Pancreas (tissue), 10 donors: ENCODE measurements around the gene TXNDC2. TPM values are rescaled to one million over a fixed set of nuclear protein-coding genes. Genes with fewer than 3 reads are reported as not detected.
A peak's percentile ranks its signal among the peaks of the same experiment; 100 is the strongest.

Experiments used
- ATAC-seq, 4 donors: fragments of 200-7000 bp; cut with Tn5 transposase; one replicate each; pipeline versions ENCODE4 v1.8.0 to v1.9.1; 2020; ENCODE audit warnings: mild to moderate bottlenecking in 4 of 4, moderate library complexity in 4 of 4
- DNase-seq, 6 donors: peaks; one replicate each; pipeline ENCODE4 v3.0.0-alpha.2; 2020
- FAIRE-seq: peaks from 2 replicates; lab custom pipeline; 2012; peaks lifted over from hg19 to GRCh38; lab: Jason Lieb, UNC
- H3K27ac ChIP-seq, 4 donors: fragments of 200-600 bp; sonication (generic); 1 replicate in 3 of 4; 2 replicates in 1 of 4; pipeline versions ENCODE4 v1.5.0 to v1.8.0; 2020
- H3K27me3 ChIP-seq, 4 donors: fragments of 200-600 bp; one replicate each; pipeline ENCODE4 v1.8.0; 2021
- H3K36me3 ChIP-seq, 3 donors: fragments of 200-600 bp; sonication (generic) in 1 of 3; one replicate each; pipeline versions ENCODE4 v1.5.0 to v1.8.0; 2020 to 2021
- H3K4me1 ChIP-seq, 3 donors: fragments of 200-600 bp; one replicate each; pipeline ENCODE4 v1.8.0; 2021
- H3K4me3 ChIP-seq, 4 donors: fragments of 200-600 bp; sonication (generic) in 2 of 4; one replicate each; pipeline versions ENCODE4 v1.5.0 to v1.8.0; 2020 to 2021
- H3K9me3 ChIP-seq, 4 donors: fragments of 200-600 bp; one replicate each; pipeline ENCODE4 v1.8.0; 2021
- WGBS, 2 donors: extraction: QIAGEN DNeasy Blood & Tissue Kit; methylation state at CpG; one replicate each; pipeline ENCODE4 v1.1.7; 2013; 5-methylcytosine and 5-hydroxymethylcytosine counted together
- intact Hi-C, 3 donors: fragments of 100-400 bp; cut with DNase I; formaldehyde crosslinking; loops; one replicate each; pipeline versions ENCODE4 v1.11.1 to v1.14.2; 2022
- polyA plus RNA-seq, 2 donors: library from polyadenylated mRNA; stranded (reverse); fragments of 200-250 nt; gene quantifications; one replicate each; pipeline ENCODE4 v1.2.3, GENCODE V29; 2013
- total RNA-seq, 6 donors: library from RNA; stranded (reverse); fragmentation: NEBNext Ultra II Directional in 4 of 6; extraction: Animal tissue kit (Norgen Biotek cat#: 25700) in 4 of 6; gene quantifications; one replicate each; pipeline versions ENCODE4 v1.2.1 to v1.2.4, GENCODE V29; 2021 to 2023
- TF ChIP-seq, protein P1 (sequence below), 4 donors: fragments of 200-600 bp; sonication (generic) in 3 of 4; IDR thresholded peaks; one replicate each; pipeline versions ENCODE4 v1.5.0 to v1.8.0; 2021; ENCODE audit warnings: antibody characterized with exemption in 4 of 4
- donor health status: healthy with polysubstance abuse.
- donor health status: DM: no; HTN: no; CAD: no; lungs with moderate emphysema.
- donor health status: DM: no; HTN: no; CAD: no.
- donor health status: control.
- donor health status: control.
- donor health status: Bipolar disorder and iron deficiency.
- donor health status: DM: yes; HTN: yes; CAD: no.
- donor health status: DM: no; HTN: no; CAD: no.
- donor health status: DM: no; HTN: no; CAD: no.
- donor health status: DM: yes; HTN: yes; CAD: no.

The TXNDC2 gene
- total and polyA plus RNA-seq, 8 donors, result not detected

DNA sequence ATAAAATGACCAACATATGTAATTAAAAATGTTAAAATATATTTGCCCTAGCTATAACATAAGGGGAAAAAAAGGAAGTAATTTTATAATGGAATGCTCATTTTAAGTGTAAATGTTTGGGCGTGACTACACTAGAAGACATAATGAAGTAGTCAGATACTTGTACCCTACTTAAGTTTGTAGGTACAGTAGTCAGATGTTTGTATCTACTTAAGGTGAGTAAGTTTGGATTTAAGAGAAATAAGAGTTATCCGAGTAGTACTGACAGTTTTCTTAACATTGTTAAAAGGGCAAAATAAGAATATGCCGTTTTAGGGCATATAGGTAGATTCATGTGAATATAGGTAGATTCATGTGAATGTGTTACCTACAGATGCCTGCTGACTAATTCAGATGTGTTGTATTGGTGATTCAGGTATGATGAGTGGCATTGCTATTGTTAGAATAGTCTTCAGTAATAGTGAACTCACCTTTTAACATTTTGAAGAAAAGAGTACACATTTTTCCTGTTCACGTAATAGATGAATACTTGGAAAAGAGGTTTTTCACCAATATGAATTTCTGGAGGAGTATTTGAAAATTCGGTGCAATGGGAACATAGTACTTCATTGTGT is 43.0 kb downstream of the TXNDC2 start:
- no peaks in the 10 kb centered on the region for H3K27me3 ChIP-seq
- ATAC-seq (no peak), DNase-seq (no peak), FAIRE-seq (no peak)
- TF ChIP-seq, protein P1, sequence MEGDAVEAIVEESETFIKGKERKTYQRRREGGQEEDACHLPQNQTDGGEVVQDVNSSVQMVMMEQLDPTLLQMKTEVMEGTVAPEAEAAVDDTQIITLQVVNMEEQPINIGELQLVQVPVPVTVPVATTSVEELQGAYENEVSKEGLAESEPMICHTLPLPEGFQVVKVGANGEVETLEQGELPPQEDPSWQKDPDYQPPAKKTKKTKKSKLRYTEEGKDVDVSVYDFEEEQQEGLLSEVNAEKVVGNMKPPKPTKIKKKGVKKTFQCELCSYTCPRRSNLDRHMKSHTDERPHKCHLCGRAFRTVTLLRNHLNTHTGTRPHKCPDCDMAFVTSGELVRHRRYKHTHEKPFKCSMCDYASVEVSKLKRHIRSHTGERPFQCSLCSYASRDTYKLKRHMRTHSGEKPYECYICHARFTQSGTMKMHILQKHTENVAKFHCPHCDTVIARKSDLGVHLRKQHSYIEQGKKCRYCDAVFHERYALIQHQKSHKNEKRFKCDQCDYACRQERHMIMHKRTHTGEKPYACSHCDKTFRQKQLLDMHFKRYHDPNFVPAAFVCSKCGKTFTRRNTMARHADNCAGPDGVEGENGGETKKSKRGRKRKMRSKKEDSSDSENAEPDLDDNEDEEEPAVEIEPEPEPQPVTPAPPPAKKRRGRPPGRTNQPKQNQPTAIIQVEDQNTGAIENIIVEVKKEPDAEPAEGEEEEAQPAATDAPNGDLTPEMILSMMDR (IDR thresholded peaks at IDR 0.05), result no peak
- no peaks in the 10 kb centered on the region for H3K36me3 ChIP-seq
- H3K27ac ChIP-seq, result no peak overlapping the region
- peaks cover 29 to 72% (median 67%) of the 10 kb centered on the region in 3 donors for H3K4me1 ChIP-seq
- no peak overlapping the region for H3K4me3 ChIP-seq
- intact Hi-C loops, result no loop called here
- H3K9me3 ChIP-seq, result no peaks in the 10 kb centered on the region
- WGBS, 2 donors, result 81 to 90% methylated on average over 5 of the region's 5 CpGs

DNA sequence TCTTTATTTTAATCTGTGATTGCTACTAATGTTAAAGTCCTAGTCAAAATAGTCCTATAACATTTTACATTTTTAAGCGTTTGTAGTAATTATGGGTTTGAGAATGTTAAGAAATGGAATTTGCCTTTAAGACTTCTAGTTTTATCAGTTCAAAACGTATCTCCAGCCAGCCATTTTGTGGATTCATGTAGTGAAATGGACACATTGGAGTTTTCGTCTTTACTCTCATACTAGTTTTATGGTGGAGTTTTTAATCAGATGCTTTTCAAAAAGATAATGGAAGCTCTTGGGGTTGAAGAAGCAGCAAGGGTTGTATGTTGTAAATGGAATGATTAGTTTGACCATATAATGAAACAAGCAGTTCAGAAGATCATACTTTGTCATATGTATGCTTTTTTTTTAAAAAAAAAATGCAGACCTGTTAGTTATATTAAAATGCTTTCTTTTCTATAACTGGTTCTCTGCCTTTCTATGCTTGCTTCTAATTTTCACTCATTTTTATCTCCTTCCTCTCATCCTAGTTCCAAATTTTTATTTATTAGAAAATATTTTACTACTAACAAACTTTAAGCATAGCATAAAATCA is 44.6 kb downstream of the TXNDC2 start:
- Histone ChIP-seq H3K9me3 (no peaks in the 10 kb centered on the region), H3K27me3 (no peaks in the 10 kb centered on the region), H3K27ac (no peak overlapping the region), H3K36me3 (no peaks in the 10 kb centered on the region), H3K4me3 (no peak overlapping the region), H3K4me1 (peaks cover 34 to 73% (median 60%) of the 10 kb centered on the region in 3 donors)
- intact Hi-C loops, result no loop called here
- WGBS, 2 donors, result 73 to 82% methylated on average over 3 of the region's 3 CpGs
- TF ChIP-seq, protein P1 (IDR thresholded peaks at IDR 0.05), result no peak
- FAIRE-seq (no peak), DNase-seq (no peak), ATAC-seq (no peak)

DNA sequence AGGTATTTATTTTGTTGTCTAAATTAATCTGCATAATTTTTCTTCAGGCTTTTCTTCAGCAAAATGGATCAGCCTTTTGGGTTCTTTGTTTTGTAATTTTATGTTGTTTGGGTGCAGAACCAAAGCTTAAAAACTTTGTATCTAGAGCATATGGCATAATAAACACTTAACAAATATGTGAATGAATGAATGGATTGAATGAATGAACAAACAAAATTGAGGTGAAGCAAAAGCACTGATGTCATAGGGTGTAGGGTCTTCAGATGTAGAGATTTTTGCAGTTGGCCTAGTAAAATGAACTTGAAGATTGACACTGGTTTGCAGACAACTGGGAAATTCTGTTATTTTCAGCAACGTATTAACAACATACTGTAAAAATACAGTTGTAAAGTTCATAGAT is 45.4 kb downstream of the TXNDC2 start:
- TF ChIP-seq, protein P1 (IDR thresholded peaks at IDR 0.05), result no peak
- H3K4me1 ChIP-seq, result peaks cover 28 to 66% (median 52%) of the 10 kb centered on the region in 3 donors
- H3K27me3 ChIP-seq, result no peaks in the 10 kb centered on the region
- FAIRE-seq (no peak), ATAC-seq (no peak), DNase-seq (no peak)
- H3K36me3 ChIP-seq, result no peaks in the 10 kb centered on the region
- no peak overlapping the region for H3K4me3 ChIP-seq
- WGBS, 2 donors, result 43 to 81% methylated on average over 1 of the region's 1 CpG
- H3K27ac ChIP-seq, result no peak overlapping the region
- intact Hi-C loops, result no loop called here
- no peaks in the 10 kb centered on the region for H3K9me3 ChIP-seq

DNA sequence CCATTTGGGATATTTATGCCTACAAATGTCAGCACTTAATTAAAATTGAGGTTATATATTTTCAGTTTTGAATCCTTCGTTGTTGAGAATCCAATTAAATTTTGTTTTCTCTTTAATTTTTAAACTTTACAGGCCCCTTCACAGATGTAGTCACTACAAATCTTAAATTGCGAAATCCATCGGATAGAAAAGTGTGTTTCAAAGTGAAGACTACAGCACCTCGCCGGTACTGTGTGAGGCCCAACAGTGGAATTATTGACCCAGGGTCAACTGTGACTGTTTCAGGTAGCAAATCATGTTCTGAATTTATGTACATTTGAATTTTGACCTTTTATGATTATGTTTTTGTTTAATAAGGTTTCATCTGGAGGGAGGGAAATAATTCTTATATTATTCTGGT is 45.9 kb downstream of the TXNDC2 start:
- Histone ChIP-seq H3K4me1 (peaks cover 22 to 60% (median 47%) of the 10 kb centered on the region in 3 donors), H3K36me3 (peaks cover 0 to 2% (median 0%) of the 10 kb centered on the region in 3 donors), H3K9me3 (no peaks in the 10 kb centered on the region), H3K27ac (no peak overlapping the region), H3K4me3 (no peak overlapping the region), H3K27me3 (no peaks in the 10 kb centered on the region)
- TF ChIP-seq, protein P1 (IDR thresholded peaks at IDR 0.05), result no peak
- DNase-seq (no peak), ATAC-seq (peak in 3 of 4 donors; percentile 25 to 26 (median 25)), FAIRE-seq (no peak)
- intact Hi-C loops, result no loop called here
- 36 to 46% methylated on average over 5 of the region's 5 CpGs for WGBS, 2 donors

DNA sequence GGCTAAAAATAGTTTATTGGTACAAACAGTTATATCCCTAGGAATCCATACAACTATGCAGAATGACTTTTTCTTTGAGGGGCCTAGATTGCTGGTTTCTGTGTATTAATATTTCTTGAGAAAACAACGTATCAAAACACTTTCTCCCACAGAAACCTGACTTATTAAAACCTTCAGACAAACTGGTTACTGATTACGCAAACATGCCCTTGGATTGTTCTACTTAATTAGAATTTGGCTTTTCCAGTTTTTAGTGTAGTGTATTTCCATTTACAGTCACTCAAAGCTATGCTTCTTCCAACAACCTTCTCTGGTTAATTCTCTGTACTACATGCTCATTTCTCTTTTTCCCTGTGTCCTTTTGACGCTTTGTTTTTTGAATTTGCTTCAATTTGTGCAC is 48.1 kb downstream of the TXNDC2 start:
- Histone ChIP-seq H3K9me3 (no peaks in the 10 kb centered on the region), H3K36me3 (peaks cover 0 to 11% (median 7%) of the 10 kb centered on the region in 3 donors), H3K4me1 (peaks cover 11 to 42% (median 35%) of the 10 kb centered on the region in 3 donors), H3K4me3 (no peak overlapping the region), H3K27ac (peak overlapping the region in 2 of 4 donors; percentile 3 to 29), H3K27me3 (no peaks in the 10 kb centered on the region)
- 52 to 57% methylated on average over 3 of the region's 3 CpGs for WGBS, 2 donors
- peak in 3 of 4 donors; percentile 27 to 48 (median 30) for ATAC-seq
- FAIRE-seq, result no peak
- TF ChIP-seq, protein P1 (IDR thresholded peaks at IDR 0.05), result no peak
- DNase-seq, result no peak
- intact Hi-C loops, result no loop called here
